Fibroblast of pulmonary artery (primary cell): ENCODE data around the gene ST7.

Source experiments
- DNase-seq: peaks from one replicate; pipeline ENCODE4 v3.0.0-alpha.2; 2010; ENCODE audit warnings: low read depth
- H3K4me3 ChIP-seq: replicated peaks from 2 replicates; pipeline ENCODE4 v1.5.1; 2011; ENCODE audit warnings: low read depth, mild to moderate bottlenecking, control low read depth, low read length, moderate library complexity
- TF ChIP-seq, protein P1 (sequence below): IDR thresholded peaks from 2 replicates; pipeline ENCODE4 v1.5.1; 2011; ENCODE audit warnings: mild to moderate bottlenecking, control low read depth, low read length, inconsistent platforms; ENCODE audit errors: missing control alignments

The ST7 gene

GRCh38 chr7:117061751-117062150 is 108.5 kb downstream of the ST7 start:
- TF ChIP-seq, protein P1, sequence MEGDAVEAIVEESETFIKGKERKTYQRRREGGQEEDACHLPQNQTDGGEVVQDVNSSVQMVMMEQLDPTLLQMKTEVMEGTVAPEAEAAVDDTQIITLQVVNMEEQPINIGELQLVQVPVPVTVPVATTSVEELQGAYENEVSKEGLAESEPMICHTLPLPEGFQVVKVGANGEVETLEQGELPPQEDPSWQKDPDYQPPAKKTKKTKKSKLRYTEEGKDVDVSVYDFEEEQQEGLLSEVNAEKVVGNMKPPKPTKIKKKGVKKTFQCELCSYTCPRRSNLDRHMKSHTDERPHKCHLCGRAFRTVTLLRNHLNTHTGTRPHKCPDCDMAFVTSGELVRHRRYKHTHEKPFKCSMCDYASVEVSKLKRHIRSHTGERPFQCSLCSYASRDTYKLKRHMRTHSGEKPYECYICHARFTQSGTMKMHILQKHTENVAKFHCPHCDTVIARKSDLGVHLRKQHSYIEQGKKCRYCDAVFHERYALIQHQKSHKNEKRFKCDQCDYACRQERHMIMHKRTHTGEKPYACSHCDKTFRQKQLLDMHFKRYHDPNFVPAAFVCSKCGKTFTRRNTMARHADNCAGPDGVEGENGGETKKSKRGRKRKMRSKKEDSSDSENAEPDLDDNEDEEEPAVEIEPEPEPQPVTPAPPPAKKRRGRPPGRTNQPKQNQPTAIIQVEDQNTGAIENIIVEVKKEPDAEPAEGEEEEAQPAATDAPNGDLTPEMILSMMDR = no peak
- DNase-seq = no peak
- no peak overlapping the region for H3K4me3 ChIP-seq

GRCh38 chr7:117062300-117062699 is 109.0 kb downstream of the ST7 start:
- TF ChIP-seq, protein P1 = no peak
- no peak overlapping the region for H3K4me3 ChIP-seq
- no peak for DNase-seq

GRCh38 chr7:117064688-117065087 is 111.4 kb downstream of the ST7 start:
- H3K4me3 ChIP-seq = no peak overlapping the region
- DNase-seq = no peak
- TF ChIP-seq, protein P1 = no peak

GRCh38 chr7:117065571-117066150 is 112.4 kb downstream of the ST7 start:
- TF ChIP-seq, protein P1 = no peak
- H3K4me3 ChIP-seq = no peak overlapping the region
- DNase-seq = no peak

- no peak for DNase-seq
- TF ChIP-seq, protein P1 = no peak
- no peak overlapping the region for H3K4me3 ChIP-seq
Observed at GRCh38 chr7:117066668-117067067, 113.4 kb downstream of the ST7 start.

- TF ChIP-seq, protein P1 = no peak
- DNase-seq = no peak
- no peak overlapping the region for H3K4me3 ChIP-seq
Observed at GRCh38 chr7:117067340-117067739, 114.0 kb downstream of the ST7 start.

GRCh38 chr7:117068511-117069145 is 115.3 kb downstream of the ST7 start:
- no peak for DNase-seq
- H3K4me3 ChIP-seq = no peak overlapping the region
- TF ChIP-seq, protein P1 = no peak
